ENCODE measurements around the gene MALL. TPM values are rescaled to one million over a fixed set of nuclear protein-coding genes. Genes with fewer than 3 reads are reported as not detected.

The MALL gene
- total and polyA plus RNA-seq, 2 of the 13 experiments (the other 11 are each of a cell fraction or from before 2014, with no cell fraction given) = not detected

GRCh38 chr2:110130757-110131156 is 15.1 kb upstream of the MALL start (continued):
- no peak for TF ChIP-seq ZNF281 (CRISPR knock-in tag; IDR thresholded peaks at IDR 0.05; ENCODE audit: borderline replicate concordance)
- TF ChIP-seq ELF1 (CRISPR knock-in tag; IDR thresholded peaks at IDR 0.05) = no peak

GRCh38 chr2:110126906-110127305 is 11.3 kb upstream of the MALL start:
- 15% methylated on average over 2 of the region's 2 CpGs for whole genome bisulfite sequencing (ENCODE audit: low lambda C conversion rate)
- Histone ChIP-seq H3K27me3 (ENCODE audit: control insufficient read depth in 1 of 2, insufficient read depth in 2 of 2, low read length in 2 of 2) (no peaks in the 10 kb centered on the region), H3K4me2 (ENCODE audit: low read depth, low read length) (no peak overlapping the region; the same call in 1 of the 2 replicates), H3K27ac (ENCODE audit: extremely low read length, insufficient read depth, low read length) (no peak overlapping the region), H3K4me3 (replicated peaks in 1 of 3; ENCODE audit: insufficient read depth in 1 of 3, low read depth in 2 of 3, low read length in 3 of 3) (no peak overlapping the region), H4K20me1 (ENCODE audit: insufficient read depth, low read length) (no peaks in the 10 kb centered on the region), H2AFZ (ENCODE audit: low read length) (no peak overlapping the region), H3K36me3 (replicated peaks in 1 of 2; ENCODE audit: control insufficient read depth in 1 of 2, insufficient read depth in 2 of 2, low read length in 2 of 2) (no peaks in the 10 kb centered on the region), H3K9ac (ENCODE audit: insufficient read depth, low read depth, low read length) (no peak overlapping the region), H3K4me1 (ENCODE audit: insufficient read depth, low read length) (peaks cover 33% of the 10 kb centered on the region), H3K9me3 (ENCODE audit: low read length) (no peaks in the 10 kb centered on the region), H3K79me2 (ENCODE audit: insufficient read depth, low read length) (no peaks in the 10 kb centered on the region)
- TF ChIP-seq ARNTL (CRISPR knock-in tag; IDR thresholded peaks at IDR 0.05) = no peak
- no peak for TF ChIP-seq ZNF775 (CRISPR knock-in tag; IDR thresholded peaks at IDR 0.05; ENCODE audit: borderline replicate concordance)
- no peak for TF ChIP-seq ZBTB49 (CRISPR knock-in tag; IDR thresholded peaks at IDR 0.05; ENCODE audit: borderline replicate concordance)
- TF ChIP-seq NR2F6 (IDR thresholded peaks at IDR 0.05) = no peak
- TF ChIP-seq NR2F6 (CRISPR knock-in tag; IDR thresholded peaks at IDR 0.05) = 0 out of 2 replicates have a peak, but pooled peaks have one; percentile 9
- TF ChIP-seq MLXIP (CRISPR knock-in tag; IDR thresholded peaks at IDR 0.05; ENCODE audit: borderline replicate concordance) = no peak
- TF ChIP-seq SOX5 (CRISPR knock-in tag; IDR thresholded peaks at IDR 0.05; ENCODE audit: borderline replicate concordance) = no peak
- TF ChIP-seq ZNF281 (CRISPR knock-in tag; IDR thresholded peaks at IDR 0.05; ENCODE audit: borderline replicate concordance) = no peak
- POLR2A ChIA-PET = no interaction called here
- peak; percentile 25 for DNase-seq (ENCODE audit: low spot score)
- BruUV-seq (replicated peaks) = no TSS peak
- ATAC-seq = no peak
- FAIRE-seq = no peak
- intact Hi-C loops (cut with micrococcal nuclease; ENCODE audit: unreplicated experiment) = no loop called here
- in situ Hi-C loops (cut with HindIII; ENCODE audit: extremely low pct_ligation_motif_present, low pct_unique_long_range_greater_than_20kb) = no loop called here
- CTCF ChIA-PET (ENCODE audit: low intra/inter-chr PET ratio, low total read pairs) = no interaction called here
